ENCODE data around the gene CLEC4G. TPM values are rescaled to one million over a fixed set of nuclear protein-coding genes. Genes with fewer than 3 reads are reported as not detected.

Gene CLEC4G
- total and polyA plus RNA-seq, 2 of the 8 experiments (the other 6 are each of a cell fraction or from before 2014, with no cell fraction given), result 0.35 to 2.9 TPM

DNA sequence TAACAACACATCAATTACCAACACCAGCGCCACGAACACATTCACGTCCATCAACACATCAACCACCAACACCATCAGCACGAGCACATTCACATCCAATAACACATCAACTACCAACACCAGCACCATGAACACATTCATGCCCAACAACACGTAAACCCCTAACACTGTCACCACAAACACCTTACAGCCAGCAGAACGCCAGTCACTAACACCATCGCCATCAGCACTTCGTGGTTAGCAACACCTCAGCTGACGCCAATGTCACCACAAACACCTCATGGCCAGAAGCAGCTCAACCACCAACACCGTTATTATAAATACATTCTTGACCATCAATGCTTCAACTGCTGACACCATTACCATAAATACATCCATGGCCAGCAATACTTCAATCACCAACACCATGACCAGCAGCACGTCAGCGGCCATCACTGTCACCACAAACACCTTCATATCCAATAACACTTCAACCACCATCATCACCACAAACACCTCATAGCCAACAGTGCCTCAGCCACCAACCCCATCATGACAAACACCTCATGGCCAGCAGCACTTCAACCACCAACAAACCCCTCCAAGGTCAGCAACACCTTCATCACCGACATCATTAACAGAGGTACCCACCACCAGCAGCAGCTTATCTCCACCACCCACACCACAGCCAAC is 39.4 kb downstream of the CLEC4G start (continued):
- no peak for TF ChIP-seq EGR1 (IDR thresholded peaks at IDR 0.05; ENCODE audit: borderline replicate concordance, low read depth, low read length)

All from H1 (cell line).